BE2C (cell line): ENCODE results near the gene LCT.
"Not testable (repeated sequence)": the region's sequence is repeated elsewhere in the genome, so short reads cannot be mapped to it uniquely, and the experiment has no call there.

Experiments
- DNase-seq: peaks from one replicate; pipeline ENCODE4 v3.0.0-alpha.2; 2020
- H3K27me3 ChIP-seq: fragments of 250-450 bp; sonication (Bioruptor Pico); 2 replicates; pipeline ENCODE4 v1.5.1; 2020; ENCODE audit warnings: mild to moderate bottlenecking
- H3K36me3 ChIP-seq: fragments of 250-450 bp; sonication (Bioruptor Pico); 2 replicates; pipeline ENCODE4 v1.5.1; 2020; ENCODE audit warnings: mild to moderate bottlenecking
- H3K4me1 ChIP-seq: fragments of 250-450 bp; sonication (Bioruptor Pico); 2 replicates; pipeline ENCODE4 v1.5.1; 2020
- H3K4me3 ChIP-seq: 2 replicates; pipeline ENCODE4 v1.5.1; 2011; ENCODE audit warnings: low read depth, low read length
- H3K9me3 ChIP-seq: fragments of 250-450 bp; sonication (Bioruptor Pico); 2 replicates; pipeline ENCODE4 v1.5.1; 2020
- CTCF ChIP-seq: IDR thresholded peaks from 2 replicates; pipeline ENCODE4 v1.5.1; 2012; ENCODE audit warnings: mild to moderate bottlenecking, low read depth, low read length

Gene LCT

GRCh38 chr2:135797497-135798274 lies 39.3 kb downstream of the LCT start:
- Histone ChIP-seq H3K4me3 (no peak overlapping the region), H3K9me3 (no peaks in the 10 kb centered on the region), H3K4me1 (no peaks in the 10 kb centered on the region), H3K36me3 (no peaks in the 10 kb centered on the region), H3K27me3 (no peaks in the 10 kb centered on the region)
- peak; percentile 69 for DNase-seq
- peak; percentile 76 for TF ChIP-seq CTCF

- H3K27me3 ChIP-seq: no peaks in the 10 kb centered on the region
- no peak for TF ChIP-seq CTCF
Observed at GRCh38 chr2:135796606-135797005, 40.4 kb downstream of the LCT start.

GRCh38 chr2:135795641-135796040 lies 41.3 kb downstream of the LCT start:
- H3K4me3 ChIP-seq, H3K36me3 ChIP-seq, H3K27me3 ChIP-seq, DNase-seq, H3K9me3 ChIP-seq, H3K4me1 ChIP-seq: not testable (repeated sequence)

More at GRCh38 chr2:135796606-135797005, 40.4 kb downstream of the LCT start:
- Histone ChIP-seq H3K4me3 (no peak overlapping the region), H3K36me3 (no peaks in the 10 kb centered on the region), H3K4me1 (no peaks in the 10 kb centered on the region), H3K9me3 (no peaks in the 10 kb centered on the region)
- DNase-seq: no peak

DNA sequence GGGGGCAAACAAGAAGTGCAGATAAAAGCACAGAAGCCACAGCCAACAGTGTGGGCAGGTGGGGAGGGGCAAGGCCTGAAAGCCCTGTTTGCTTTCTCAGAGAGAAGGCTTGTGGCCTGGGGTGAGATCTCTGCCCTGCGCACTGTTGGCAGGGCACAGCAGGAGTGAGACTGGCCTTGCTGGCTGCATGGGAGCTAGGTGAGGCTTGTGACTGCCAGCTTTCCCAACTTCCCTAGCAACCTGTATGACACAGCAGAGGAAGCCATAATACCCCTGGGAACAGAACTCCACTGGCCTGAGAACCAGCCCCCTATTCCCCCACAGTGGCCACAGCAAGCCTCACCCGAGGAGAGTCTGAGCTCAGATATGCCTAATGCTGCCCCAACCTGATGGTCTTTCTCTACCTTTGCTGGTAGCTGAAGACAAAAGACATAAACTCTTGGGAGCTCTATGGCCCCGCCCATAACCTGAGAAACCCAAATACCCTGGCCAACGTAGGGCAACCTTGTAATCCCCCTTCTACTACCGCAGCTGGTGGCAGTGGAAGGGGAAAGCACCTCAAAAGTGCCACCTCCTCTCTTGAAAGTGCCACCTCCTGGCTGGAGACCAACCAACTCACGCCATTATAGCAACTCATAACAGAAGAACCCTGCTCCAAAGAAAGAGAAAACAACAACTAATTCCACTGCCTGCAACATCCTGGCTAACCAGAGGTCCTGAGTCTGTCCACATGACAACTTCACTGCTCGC lies 44.4 kb downstream of the LCT start:
- no peak for TF ChIP-seq CTCF
- DNase-seq: no peak
- Histone ChIP-seq H3K4me3 (no peak overlapping the region), H3K9me3 (no peaks in the 10 kb centered on the region), H3K36me3 (no peaks in the 10 kb centered on the region), H3K4me1 (no peaks in the 10 kb centered on the region), H3K27me3 (no peaks in the 10 kb centered on the region)

DNA sequence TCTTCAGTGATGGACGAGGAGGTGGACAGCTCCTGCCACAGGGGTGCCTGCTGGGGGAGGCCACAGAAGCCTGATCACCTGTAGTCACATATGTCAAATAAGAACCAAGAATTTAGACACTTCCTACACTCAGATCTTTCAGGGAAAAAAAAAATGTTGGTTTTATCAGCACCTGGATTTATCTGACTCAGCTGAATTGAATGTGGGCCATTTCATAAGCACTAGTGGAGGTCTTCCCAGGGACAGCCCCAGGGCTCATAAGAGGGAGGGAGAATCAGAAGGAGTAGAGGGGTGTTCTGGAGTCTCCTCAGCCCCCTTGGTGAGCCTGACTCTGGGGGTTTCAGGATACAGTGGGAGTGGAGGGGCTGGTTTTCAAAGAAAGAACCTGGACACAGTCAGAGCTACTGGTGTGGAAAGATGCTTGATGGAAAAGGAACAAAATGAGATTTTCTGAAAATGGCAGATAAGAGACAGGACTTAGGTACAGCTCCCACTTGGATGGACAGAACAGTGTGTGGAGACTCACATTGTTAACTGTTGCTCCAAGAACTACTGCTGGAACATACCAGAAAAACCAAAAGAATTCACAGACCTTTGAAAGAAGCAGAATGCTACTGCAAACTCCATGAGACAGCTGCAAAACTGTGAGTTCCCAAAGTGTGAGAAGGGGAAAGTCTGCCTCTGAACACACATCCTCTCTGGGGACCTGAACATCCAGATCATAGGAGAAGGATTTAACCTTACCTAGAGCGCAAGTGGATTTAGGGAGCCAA lies 45.4 kb downstream of the LCT start:
- no peak for TF ChIP-seq CTCF
- DNase-seq: no peak

GRCh38 chr2:135790423-135790822 lies 46.6 kb downstream of the LCT start:
- TF ChIP-seq CTCF: no peak

More for the DNA sequence above, 45.4 kb downstream of the LCT start:
- H3K4me1 ChIP-seq: no peaks in the 10 kb centered on the region
- no peaks in the 10 kb centered on the region for H3K9me3 ChIP-seq
- H3K27me3 ChIP-seq: no peaks in the 10 kb centered on the region
- H3K36me3 ChIP-seq: no peaks in the 10 kb centered on the region
- H3K4me3 ChIP-seq: no peak overlapping the region

More at GRCh38 chr2:135790423-135790822, 46.6 kb downstream of the LCT start:
- no peaks in the 10 kb centered on the region for H3K36me3 ChIP-seq
- H3K9me3 ChIP-seq: no peaks in the 10 kb centered on the region
- H3K4me3 ChIP-seq: no peak overlapping the region
- H3K27me3 ChIP-seq: no peaks in the 10 kb centered on the region
- H3K4me1 ChIP-seq: no peaks in the 10 kb centered on the region
- DNase-seq: no peak
